Liver (tissue), 3 donors: Measurements from ENCODE around the gene WNT2.

Experiments
- FOXA1 ChIP-seq: IDR thresholded peaks from 2 replicates; pipeline ENCODE4 v1.6.1; 2016; ENCODE audit warnings: antibody characterized with exemption
- JUND ChIP-seq, 2 donors: IDR thresholded peaks; 2 replicates each; pipeline ENCODE4 v1.6.1; 2016; ENCODE audit warnings: antibody characterized with exemption in 2 of 2
- ZBTB33 ChIP-seq: IDR thresholded peaks from 2 replicates; pipeline ENCODE4 v1.6.1; 2016; ENCODE audit warnings: antibody characterized with exemption
- TF ChIP-seq, protein P1 (sequence below): IDR thresholded peaks from 2 replicates; pipeline ENCODE4 v1.6.1; 2016; ENCODE audit warnings: antibody characterized with exemption, mild to moderate bottlenecking
- TF ChIP-seq, protein P2 (sequence below): fragments of 150-350 bp; IDR thresholded peaks from 2 replicates; pipeline ENCODE4 v1.5.1; 2017; ENCODE audit warnings: improper control_type of control experiment, low read depth, low read length; ENCODE audit not compliant: missing input control
- donor health status: healthy.
- donor health status: healthy.

DNA sequence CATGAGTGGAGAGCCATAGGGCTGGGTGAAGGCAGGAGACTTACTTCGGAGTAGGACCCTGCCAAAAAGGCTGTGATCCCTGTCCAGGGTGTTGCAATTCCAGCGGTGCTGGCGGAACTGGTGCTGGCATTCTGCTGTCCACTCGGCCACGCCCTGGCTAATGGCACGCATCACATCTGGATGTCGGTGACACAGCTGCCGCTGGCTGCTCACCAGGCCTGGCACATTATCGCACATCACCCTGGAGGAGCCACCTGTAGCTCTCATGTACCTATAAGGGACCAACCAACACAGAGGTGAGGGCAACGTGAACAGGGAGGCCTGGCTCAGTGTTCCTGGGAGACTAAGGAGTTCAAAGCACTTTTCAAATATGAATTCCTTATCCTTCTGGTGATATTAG is 2.3 kb downstream of the WNT2 start:
- TF ChIP-seq, protein P1, sequence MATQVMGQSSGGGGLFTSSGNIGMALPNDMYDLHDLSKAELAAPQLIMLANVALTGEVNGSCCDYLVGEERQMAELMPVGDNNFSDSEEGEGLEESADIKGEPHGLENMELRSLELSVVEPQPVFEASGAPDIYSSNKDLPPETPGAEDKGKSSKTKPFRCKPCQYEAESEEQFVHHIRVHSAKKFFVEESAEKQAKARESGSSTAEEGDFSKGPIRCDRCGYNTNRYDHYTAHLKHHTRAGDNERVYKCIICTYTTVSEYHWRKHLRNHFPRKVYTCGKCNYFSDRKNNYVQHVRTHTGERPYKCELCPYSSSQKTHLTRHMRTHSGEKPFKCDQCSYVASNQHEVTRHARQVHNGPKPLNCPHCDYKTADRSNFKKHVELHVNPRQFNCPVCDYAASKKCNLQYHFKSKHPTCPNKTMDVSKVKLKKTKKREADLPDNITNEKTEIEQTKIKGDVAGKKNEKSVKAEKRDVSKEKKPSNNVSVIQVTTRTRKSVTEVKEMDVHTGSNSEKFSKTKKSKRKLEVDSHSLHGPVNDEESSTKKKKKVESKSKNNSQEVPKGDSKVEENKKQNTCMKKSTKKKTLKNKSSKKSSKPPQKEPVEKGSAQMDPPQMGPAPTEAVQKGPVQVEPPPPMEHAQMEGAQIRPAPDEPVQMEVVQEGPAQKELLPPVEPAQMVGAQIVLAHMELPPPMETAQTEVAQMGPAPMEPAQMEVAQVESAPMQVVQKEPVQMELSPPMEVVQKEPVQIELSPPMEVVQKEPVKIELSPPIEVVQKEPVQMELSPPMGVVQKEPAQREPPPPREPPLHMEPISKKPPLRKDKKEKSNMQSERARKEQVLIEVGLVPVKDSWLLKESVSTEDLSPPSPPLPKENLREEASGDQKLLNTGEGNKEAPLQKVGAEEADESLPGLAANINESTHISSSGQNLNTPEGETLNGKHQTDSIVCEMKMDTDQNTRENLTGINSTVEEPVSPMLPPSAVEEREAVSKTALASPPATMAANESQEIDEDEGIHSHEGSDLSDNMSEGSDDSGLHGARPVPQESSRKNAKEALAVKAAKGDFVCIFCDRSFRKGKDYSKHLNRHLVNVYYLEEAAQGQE, result no peak
- TF ChIP-seq, protein P2, sequence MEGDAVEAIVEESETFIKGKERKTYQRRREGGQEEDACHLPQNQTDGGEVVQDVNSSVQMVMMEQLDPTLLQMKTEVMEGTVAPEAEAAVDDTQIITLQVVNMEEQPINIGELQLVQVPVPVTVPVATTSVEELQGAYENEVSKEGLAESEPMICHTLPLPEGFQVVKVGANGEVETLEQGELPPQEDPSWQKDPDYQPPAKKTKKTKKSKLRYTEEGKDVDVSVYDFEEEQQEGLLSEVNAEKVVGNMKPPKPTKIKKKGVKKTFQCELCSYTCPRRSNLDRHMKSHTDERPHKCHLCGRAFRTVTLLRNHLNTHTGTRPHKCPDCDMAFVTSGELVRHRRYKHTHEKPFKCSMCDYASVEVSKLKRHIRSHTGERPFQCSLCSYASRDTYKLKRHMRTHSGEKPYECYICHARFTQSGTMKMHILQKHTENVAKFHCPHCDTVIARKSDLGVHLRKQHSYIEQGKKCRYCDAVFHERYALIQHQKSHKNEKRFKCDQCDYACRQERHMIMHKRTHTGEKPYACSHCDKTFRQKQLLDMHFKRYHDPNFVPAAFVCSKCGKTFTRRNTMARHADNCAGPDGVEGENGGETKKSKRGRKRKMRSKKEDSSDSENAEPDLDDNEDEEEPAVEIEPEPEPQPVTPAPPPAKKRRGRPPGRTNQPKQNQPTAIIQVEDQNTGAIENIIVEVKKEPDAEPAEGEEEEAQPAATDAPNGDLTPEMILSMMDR, result no peak
- TF ChIP-seq JUND (IDR thresholded peaks at IDR 0.05) (no peak), FOXA1 (no peak), ZBTB33 (no peak)
